Astrocyte of the spinal cord (primary cell): ENCODE data around the gene CCNQ.
A peak's percentile ranks its signal among the peaks of the same experiment; 100 is the strongest.

ENCODE experiments used
- DNase-seq: peaks from one replicate; pipeline ENCODE4 v3.0.0; 2011; ENCODE audit warnings: low read depth, low spot score
- H3K4me3 ChIP-seq: 2 replicates; pipeline ENCODE4 v1.5.1; 2011; ENCODE audit warnings: low read depth, mild to moderate bottlenecking, low read length, moderate library complexity
- CTCF ChIP-seq: IDR thresholded peaks from 2 replicates; pipeline ENCODE4 v1.5.1; 2012; ENCODE audit warnings: low read depth, mild to moderate bottlenecking, low read length, inconsistent platforms
- in situ Hi-C: cut with HindIII; loops from 2 replicates; pipeline ENCODE4 v1.10.0; 2017; ENCODE audit warnings: low sequenced_read_pairs

Gene CCNQ

GRCh38 chrX:153557618-153558355 is 41.2 kb downstream of the CCNQ start:
- in situ Hi-C loops, result no loop called here
- TF ChIP-seq CTCF, result no peak
- H3K4me3 ChIP-seq, result no peak overlapping the region
- no peak for DNase-seq

GRCh38 chrX:153556767-153557166 is 42.2 kb downstream of the CCNQ start:
- no peak for DNase-seq
- TF ChIP-seq CTCF, result no peak
- in situ Hi-C loops, result no loop called here

GRCh38 chrX:153554519-153555167 is 44.3 kb downstream of the CCNQ start:
- peak; percentile 22 for DNase-seq
- in situ Hi-C loops, result no loop called here
- peak; percentile 71 for TF ChIP-seq CTCF
- H3K4me3 ChIP-seq, result no peak overlapping the region

More at GRCh38 chrX:153556767-153557166, 42.2 kb downstream of the CCNQ start:
- H3K4me3 ChIP-seq, result no peak overlapping the region

GRCh38 chrX:153551135-153551534 is 47.8 kb downstream of the CCNQ start:
- no peak overlapping the region for H3K4me3 ChIP-seq
- in situ Hi-C loops, result no loop called here
- DNase-seq, result no peak
- no peak for TF ChIP-seq CTCF

- no peak for DNase-seq
- no peak overlapping the region for H3K4me3 ChIP-seq
- in situ Hi-C loops, result no loop called here
- no peak for TF ChIP-seq CTCF
These were observed 49.1 kb downstream of the CCNQ start for GRCh38 chrX:153549807-153550206.

DNA sequence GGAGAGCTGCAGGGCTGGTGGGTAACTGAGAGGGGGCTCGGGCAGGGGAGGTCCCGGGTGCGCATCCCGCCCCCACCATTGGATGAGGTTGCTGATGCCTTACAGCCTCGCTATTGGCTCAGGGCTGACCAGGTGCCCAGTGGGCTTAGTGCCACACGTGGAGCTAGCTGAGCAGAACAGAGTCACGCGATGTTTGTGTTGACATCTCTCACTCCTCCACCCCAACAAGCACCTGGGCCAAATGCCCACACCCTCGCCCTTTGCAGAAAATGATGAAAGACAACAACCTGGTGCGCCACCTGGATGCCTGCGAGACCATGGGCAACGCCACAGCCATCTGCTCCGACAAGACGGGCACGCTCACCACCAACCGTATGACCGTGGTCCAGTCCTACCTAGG is 49.7 kb downstream of the CCNQ start:
- in situ Hi-C loops, result no loop called here
- no peak for DNase-seq
- H3K4me3 ChIP-seq, result no peak overlapping the region
- TF ChIP-seq CTCF, result no peak
